Measurements from ENCODE around the gene SEC24A. TPM values are rescaled to one million over a fixed set of nuclear protein-coding genes. Genes with fewer than 3 reads are reported as not detected.
A peak's percentile ranks its signal among the peaks of the same experiment; 100 is the strongest.
"Not testable (repeated sequence)": the region's sequence is repeated elsewhere in the genome, so short reads cannot be mapped to it uniquely, and the experiment has no call there.

SEC24A gene
- total RNA-seq, 1 experiment from 2014 or later: 5.6 TPM

GRCh38 chr5:134749415-134749814, 100.8 kb downstream of the SEC24A start:
- intact Hi-C loops (cut with micrococcal nuclease): no loop called here
- H4K20me1 ChIP-seq (ENCODE audit: low read length): no peaks in the 10 kb centered on the region
- TF ChIP-seq EZH2 (IDR thresholded peaks at IDR 0.05; ENCODE audit: low read length, unreplicated experiment) (no peak), CTCF (conservative IDR thresholded peaks at IDR 0.05; ENCODE audit: low read depth, low read length) (no peak), EZH2phosphoT487 (IDR thresholded peaks at IDR 0.05; ENCODE audit: borderline replicate concordance, low read length) (no peak)
- H3K4me2 ChIP-seq (ENCODE audit: low read length): no peak overlapping the region
- BruUV-seq (replicated peaks): no TSS peak
- no peak overlapping the region for H2AFZ ChIP-seq (ENCODE audit: low read length)
- no peaks in the 10 kb centered on the region for H3K79me2 ChIP-seq (ENCODE audit: low read length)
- CTCF ChIA-PET: no interaction called here
- no peaks in the 10 kb centered on the region for H3K9me3 ChIP-seq (ENCODE audit: low read length)
- no peak for DNase-seq
- H3K4me3 ChIP-seq (ENCODE audit: low read length): no peak overlapping the region
- POLR2A ChIA-PET (ENCODE audit: unreplicated experiment): no interaction called here
- no peaks in the 10 kb centered on the region for H3K36me3 ChIP-seq (ENCODE audit: low read depth, low read length)
- H3K27ac ChIP-seq (ENCODE audit: low read length): no peak overlapping the region
- no peaks in the 10 kb centered on the region for H3K4me1 ChIP-seq (ENCODE audit: insufficient read depth, low read length)
- no peak overlapping the region for H3K9ac ChIP-seq (ENCODE audit: low read length)
- no peaks in the 10 kb centered on the region for H3K9me2 ChIP-seq (replicated peaks; ENCODE audit: low read length)
- no peaks in the 10 kb centered on the region for H3K27me3 ChIP-seq (ENCODE audit: low read length)
- no peak for ATAC-seq
- no peaks in the 10 kb centered on the region for H3F3A ChIP-seq (ENCODE audit: low read length, unreplicated experiment)

- Histone ChIP-seq H3K27me3 (ENCODE audit: low read length) (no peaks in the 10 kb centered on the region), H3K9ac (ENCODE audit: low read length) (peak overlapping the region; percentile 95), H3K9me2 (replicated peaks; ENCODE audit: low read length) (no peaks in the 10 kb centered on the region), H3F3A (ENCODE audit: low read length, unreplicated experiment) (no peaks in the 10 kb centered on the region), H4K20me1 (ENCODE audit: low read length) (peaks cover 12% of the 10 kb centered on the region), H3K4me3 (ENCODE audit: low read length) (peak overlapping the region; percentile 91), H3K36me3 (ENCODE audit: low read depth, low read length) (no peaks in the 10 kb centered on the region), H3K4me2 (ENCODE audit: low read length) (peak overlapping the region; percentile 99), H2AFZ (ENCODE audit: low read length) (peak overlapping the region; percentile 84), H3K79me2 (ENCODE audit: low read length) (peaks cover 44% of the 10 kb centered on the region), H3K9me3 (ENCODE audit: low read length) (no peaks in the 10 kb centered on the region), H3K27ac (ENCODE audit: low read length) (no peak overlapping the region), H3K4me1 (ENCODE audit: insufficient read depth, low read length) (peaks cover 16% of the 10 kb centered on the region)
- TF ChIP-seq CTCF (conservative IDR thresholded peaks at IDR 0.05; ENCODE audit: low read depth, low read length): no peak
- TF ChIP-seq EZH2 (IDR thresholded peaks at IDR 0.05; ENCODE audit: low read length, unreplicated experiment): no peak
- no peak for TF ChIP-seq EZH2phosphoT487 (IDR thresholded peaks at IDR 0.05; ENCODE audit: borderline replicate concordance, low read length)
- BruUV-seq (replicated peaks): no TSS peak
- no peak for DNase-seq
- peak; percentile 58 for ATAC-seq
- intact Hi-C loops (cut with micrococcal nuclease): loop anchor here (2.0 kb wide), 1 partner anchor 19 kb away; the partner anchor contains the start of gene CAMLG
- CTCF ChIA-PET: interaction anchor here (0.5 to 0.6 kb wide), 2 partner anchors 84 to 214 kb away, joined by 3 read pairs; no protein-coding TSS in a partner anchor
- POLR2A ChIA-PET (ENCODE audit: unreplicated experiment): interaction anchor here (0.5 kb wide), 1 partner anchor 266 kb away, joined by 3 read pairs; no protein-coding TSS in a partner anchor
These were observed 109.6 kb downstream of the SEC24A start for GRCh38 chr5:134758176-134758503.

GRCh38 chr5:134758504-134759341, 110.1 kb downstream of the SEC24A start, which contains the start of gene DDX46:
Gene DDX46 (plus strand): TSS chr5:134758779. CDS start chr5:134758939, 160 bp downstream.
- H3K4me1 ChIP-seq (ENCODE audit: insufficient read depth, low read length): peaks cover 16% of the 10 kb centered on the region
- ChIA-PET CTCF (interaction anchor here (0.5 to 0.6 kb wide), 2 partner anchors 84 to 214 kb away, joined by 3 read pairs; no protein-coding TSS in a partner anchor), POLR2A (ENCODE audit: unreplicated experiment) (interaction anchor here (0.5 to 0.7 kb wide), 2 partner anchors 30 to 266 kb away, joined by 3 to 7 read pairs; no protein-coding TSS in a partner anchor)
- peaks cover 12% of the 10 kb centered on the region for H4K20me1 ChIP-seq (ENCODE audit: low read length)
- intact Hi-C loops (cut with micrococcal nuclease): loop anchor here (2.0 kb wide), 1 partner anchor 20 kb away; the partner anchor contains the start of gene CAMLG
- peak within 1 kb of the TSS; percentile 99 for H3K4me2 ChIP-seq (ENCODE audit: low read length)
- no peaks in the 10 kb centered on the region for H3K27me3 ChIP-seq (ENCODE audit: low read length)
- peak within 1 kb of the TSS; percentile 25 for H3K27ac ChIP-seq (ENCODE audit: low read length)
- no peaks in the 10 kb centered on the region for H3F3A ChIP-seq (ENCODE audit: low read length, unreplicated experiment)
- no peaks in the 10 kb centered on the region for H3K9me3 ChIP-seq (ENCODE audit: low read length)
- H3K9ac ChIP-seq (ENCODE audit: low read length): peak within 1 kb of the TSS; percentile 95
- H2AFZ ChIP-seq (ENCODE audit: low read length): peak within 1 kb of the TSS; percentile 84
- BruUV-seq (replicated peaks): no TSS peak
- H3K9me2 ChIP-seq (replicated peaks; ENCODE audit: low read length): no peaks in the 10 kb centered on the region
- peak; percentile 90 for DNase-seq
- TF ChIP-seq EZH2phosphoT487 (IDR thresholded peaks at IDR 0.05; ENCODE audit: borderline replicate concordance, low read length) (no peak), CTCF (conservative IDR thresholded peaks at IDR 0.05; ENCODE audit: low read depth, low read length) (peak; percentile 70)
- peaks cover 49% of the 10 kb centered on the region for H3K79me2 ChIP-seq (ENCODE audit: low read length)
- peak; percentile 98 for ATAC-seq
- no peaks in the 10 kb centered on the region for H3K36me3 ChIP-seq (ENCODE audit: low read depth, low read length)
- peak within 1 kb of the TSS; percentile 91 for H3K4me3 ChIP-seq (ENCODE audit: low read length)

GRCh38 chr5:134767528-134768291, 119.1 kb downstream of the SEC24A start:
- Histone ChIP-seq H3K79me2 (ENCODE audit: low read length) (peaks cover 13% of the 10 kb centered on the region), H3K36me3 (ENCODE audit: low read depth, low read length) (peaks cover 11% of the 10 kb centered on the region; the same call in 1 of the 2 replicates)
- H3K4me1 ChIP-seq (ENCODE audit: insufficient read depth, low read length); CTCF ChIA-PET; H3K27ac ChIP-seq (ENCODE audit: low read length); H3K27me3 ChIP-seq (ENCODE audit: low read length); H3K4me3 ChIP-seq (ENCODE audit: low read length); POLR2A ChIA-PET (ENCODE audit: unreplicated experiment); H3K9me2 ChIP-seq (replicated peaks; ENCODE audit: low read length); H3K9me3 ChIP-seq (ENCODE audit: low read length); H4K20me1 ChIP-seq (ENCODE audit: low read length); ATAC-seq; H3K4me2 ChIP-seq (ENCODE audit: low read length); BruUV-seq (replicated peaks); H2AFZ ChIP-seq (ENCODE audit: low read length); H3K9ac ChIP-seq (ENCODE audit: low read length); DNase-seq; H3F3A ChIP-seq (ENCODE audit: low read length, unreplicated experiment); intact Hi-C loops (cut with micrococcal nuclease): not testable (repeated sequence)
